NB4 (cell line): ENCODE data around the gene XXYLT1.

Experiments
- CTCF ChIP-seq: IDR thresholded peaks from one replicate; pipeline ENCODE4 v1.5.1; 2012; ENCODE audit warnings: low read depth, low read length
- MAX ChIP-seq: IDR thresholded peaks from 2 replicates; pipeline ENCODE4 v1.6.1; 2011; ENCODE audit warnings: low read depth, low read length
- MYC ChIP-seq: IDR thresholded peaks from 2 replicates; pipeline ENCODE4 v1.6.1; 2011; ENCODE audit warnings: low read depth, low read length
- POLR2A ChIP-seq: IDR thresholded peaks from 2 replicates; pipeline ENCODE4 v1.6.1; 2011; ENCODE audit warnings: mild to moderate bottlenecking; ENCODE audit not compliant: insufficient read length; ENCODE audit errors: extremely low read depth

- TF ChIP-seq CTCF (no peak), MYC (no peak), POLR2A (no peak), MAX (no peak)
These were observed 212.5 kb downstream of the XXYLT1 start for GRCh38 chr3:195058336-195059005.
